NCI-H146 treated with DMSO at 0.1 percent for 48 hours (cell line): ENCODE data around the gene ESPN.
"Not testable (repeated sequence)": the region's sequence is repeated elsewhere in the genome, so short reads cannot be mapped to it uniquely, and the experiment has no call there.

ENCODE experiments used
- DNase-seq: peaks from one replicate; lab custom pipeline; 2025; ENCODE audit not compliant: unreplicated experiment; lab: John Stamatoyannopoulos, UW

Gene ESPN

DNA sequence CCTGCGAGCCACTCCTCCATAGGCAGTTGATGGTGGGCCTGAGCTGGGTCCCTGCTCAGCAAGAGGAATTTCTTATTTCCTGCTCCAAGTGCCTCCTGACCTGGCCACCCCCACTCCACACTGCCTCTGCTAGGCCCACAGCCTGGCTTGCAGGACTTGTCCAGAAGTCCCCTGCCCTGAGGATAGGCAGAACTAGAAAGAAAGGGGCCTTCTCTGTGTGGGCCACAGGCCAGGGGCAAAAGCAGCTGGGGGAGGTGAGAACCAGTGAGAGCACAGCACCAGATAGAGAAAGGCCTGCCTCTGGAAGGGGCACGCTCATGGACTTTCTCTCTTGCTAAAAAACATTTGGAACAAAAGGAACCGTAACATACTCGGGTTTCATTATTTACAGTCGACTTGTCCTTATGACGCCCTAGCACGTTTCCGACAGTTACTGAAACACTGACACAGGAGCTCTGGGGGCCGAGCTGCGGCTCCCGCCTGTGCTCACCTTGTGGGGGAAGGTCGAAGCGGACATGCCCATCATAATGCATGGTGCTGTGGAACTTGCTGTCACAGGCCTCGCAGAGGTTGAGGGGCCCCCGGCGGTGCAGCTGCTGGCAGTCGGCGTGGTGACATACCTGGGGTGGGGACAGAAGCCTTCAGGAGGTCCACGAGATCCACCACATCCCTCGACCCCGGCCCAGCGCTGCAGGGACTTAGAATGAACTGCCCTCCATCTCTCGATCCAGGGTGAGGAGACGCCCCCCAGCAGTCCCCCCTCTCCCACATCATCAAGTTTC, 52.7 kb downstream of the ESPN start:
- no peak for DNase-seq

DNA sequence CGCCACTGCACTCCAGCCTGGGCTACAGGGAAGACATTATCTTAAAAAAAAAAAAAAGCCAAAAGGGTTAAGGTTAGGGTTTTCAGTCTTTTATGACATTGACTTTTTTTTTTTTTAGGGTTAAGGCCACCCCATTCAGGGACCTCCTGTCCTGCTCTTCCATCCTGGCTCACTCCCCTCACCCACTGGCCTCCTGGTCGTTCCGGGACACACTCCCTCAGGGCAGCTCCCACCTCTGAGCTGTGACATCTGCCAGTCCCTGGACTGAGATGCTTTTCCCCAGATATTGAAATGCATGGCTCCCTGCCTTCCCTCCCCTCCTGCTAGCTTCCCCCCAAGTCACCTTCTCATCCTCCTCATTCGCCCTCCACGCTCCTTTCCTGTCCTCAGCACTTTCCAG, 57.2 kb downstream of the ESPN start:
- DNase-seq, result no peak

DNA sequence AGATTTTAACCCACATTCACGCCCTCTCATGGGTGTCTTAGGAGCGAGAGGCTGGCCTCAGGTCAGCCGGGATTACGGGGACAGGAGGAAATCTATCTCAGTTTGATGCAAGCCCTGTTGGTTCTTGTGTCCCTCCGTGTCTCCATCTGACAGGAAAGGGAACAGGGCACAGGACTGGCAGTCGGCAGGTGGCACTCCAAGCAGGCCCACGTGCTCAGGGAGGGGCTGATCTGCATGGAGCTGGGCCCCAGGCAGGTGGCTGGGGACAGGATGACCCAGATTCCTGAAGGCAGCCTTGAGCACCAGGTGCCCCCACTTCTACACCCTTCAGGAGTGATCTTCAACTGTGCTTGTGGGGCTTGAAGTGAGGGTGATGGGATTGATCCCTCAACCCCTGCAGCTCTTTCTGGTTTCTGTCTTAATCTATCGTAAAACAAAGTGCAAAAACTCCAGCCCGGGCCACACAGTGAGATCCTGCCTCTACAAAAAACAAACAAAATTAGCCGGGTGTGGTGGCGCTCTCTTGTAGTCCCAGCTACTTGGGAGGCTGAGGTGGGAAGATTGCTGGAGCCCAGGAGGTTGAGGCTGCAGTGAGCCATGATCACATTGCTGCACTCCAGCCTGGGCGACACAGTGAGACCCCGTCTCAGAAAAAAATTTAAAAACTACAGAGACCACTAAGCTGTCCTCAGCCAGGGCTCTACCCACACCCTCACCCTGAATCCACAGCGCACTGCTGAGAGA, 58.6 kb downstream of the ESPN start:
- DNase-seq, result no peak

DNA sequence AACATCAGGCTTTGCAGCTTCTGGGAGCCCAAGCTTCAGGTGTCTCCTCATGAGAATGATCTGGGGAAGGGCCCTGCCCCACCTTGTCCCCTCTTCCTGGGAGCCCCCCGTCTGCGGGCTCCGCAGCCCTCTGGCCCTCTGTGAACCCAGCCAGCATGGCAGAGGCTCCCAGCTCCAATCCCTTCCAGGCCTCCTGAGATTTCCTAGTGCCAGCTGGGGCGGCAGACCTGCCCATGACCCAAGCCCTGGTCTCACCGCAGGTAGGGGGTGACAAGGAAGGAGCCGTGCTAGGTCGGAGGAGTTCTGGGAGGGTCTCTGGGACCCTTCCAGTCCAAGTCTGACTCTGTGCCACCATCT, 59.2 kb downstream of the ESPN start:
- no peak for DNase-seq

DNA sequence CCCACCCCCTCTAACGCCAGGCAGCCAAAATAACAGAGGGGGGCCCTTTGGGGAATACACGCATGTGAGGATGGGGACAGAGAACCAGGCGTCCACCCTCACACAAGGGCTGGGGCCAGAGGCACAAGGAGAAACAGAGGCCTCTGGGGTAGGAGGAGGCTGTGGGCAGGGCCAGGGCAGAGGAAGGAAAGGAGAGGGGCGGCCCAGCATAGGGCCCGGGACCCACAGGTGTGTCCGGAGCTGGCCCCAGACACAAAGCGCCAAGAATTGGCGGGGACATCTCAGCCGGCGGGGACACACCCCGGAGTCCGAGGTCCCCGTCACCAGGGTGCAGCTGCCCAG, 60.2 kb downstream of the ESPN start:
- no peak for DNase-seq

DNA sequence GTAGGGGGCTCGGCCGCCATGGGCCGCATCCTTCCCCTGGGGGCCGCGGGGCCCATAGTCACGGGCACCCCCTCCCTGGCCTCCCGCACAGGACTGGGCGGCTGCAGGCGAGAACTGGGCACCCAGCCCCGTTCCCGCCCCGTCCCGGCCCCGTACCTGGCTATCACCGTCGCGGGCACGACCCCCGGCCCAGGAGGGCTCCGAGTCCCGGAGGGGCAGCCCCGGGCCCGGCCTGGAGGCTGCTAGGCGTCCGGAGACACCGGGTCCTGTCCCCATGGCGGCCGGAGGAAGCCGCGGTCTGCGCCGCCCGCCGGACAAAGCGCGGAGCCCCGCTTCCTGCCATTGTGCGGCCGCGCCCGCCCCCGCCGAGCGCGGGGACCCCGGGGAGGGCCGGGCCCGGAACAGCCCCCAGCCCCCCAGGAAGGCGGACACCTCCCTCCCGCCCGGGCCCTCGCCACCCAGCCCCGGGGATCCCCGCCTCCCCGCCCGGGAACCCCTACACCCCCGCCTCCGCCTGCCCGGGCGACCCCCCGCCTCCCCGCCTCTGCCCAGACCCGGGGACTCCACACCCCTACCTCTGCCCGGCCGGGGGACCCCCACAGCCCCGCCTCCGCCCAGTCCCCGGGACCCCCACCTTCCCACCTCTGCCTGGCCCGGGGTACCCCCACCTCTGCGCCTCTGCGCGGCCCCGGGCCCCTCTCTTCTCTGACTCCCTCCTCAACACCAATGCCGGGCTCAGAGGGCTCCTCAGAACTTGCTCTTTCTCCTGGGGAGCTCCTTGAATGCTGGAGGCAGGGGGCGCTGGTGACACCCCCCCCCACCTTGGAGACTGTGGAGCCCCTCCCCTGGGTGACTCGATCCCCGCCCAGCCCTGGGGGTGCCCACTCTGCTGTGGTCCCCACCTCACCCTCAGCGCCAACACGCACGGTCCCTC, 60.9 kb downstream of the ESPN start:
- no peak for DNase-seq

DNA sequence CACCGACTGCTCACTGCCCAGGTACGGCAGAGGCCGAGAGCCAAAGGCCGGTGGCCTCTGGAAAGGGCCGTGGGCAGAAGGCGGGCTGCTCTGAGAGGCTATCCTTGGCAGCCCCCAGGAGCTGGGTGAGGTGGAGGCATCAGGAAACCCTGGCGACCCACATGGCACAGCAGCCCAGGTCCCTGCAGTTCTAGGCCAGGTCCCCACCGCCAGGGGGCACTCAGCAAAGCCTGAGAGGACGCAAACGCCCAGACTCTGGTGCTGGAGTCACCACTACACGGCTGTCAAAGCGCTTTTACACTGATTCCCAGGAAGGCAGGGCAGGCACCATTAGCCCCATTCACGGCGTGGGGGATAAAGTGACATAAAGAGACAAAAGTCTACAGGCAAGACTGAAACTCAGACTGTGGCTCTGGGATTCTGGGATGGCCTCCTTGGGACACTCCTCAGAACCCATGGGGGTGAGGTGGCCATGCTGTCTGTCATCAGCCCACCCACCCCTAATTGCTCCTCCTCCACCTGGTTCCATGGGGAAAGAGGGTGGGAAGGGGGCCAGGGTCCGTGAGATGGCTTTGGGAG, 61.9 kb downstream of the ESPN start:
- peak; percentile 55 for DNase-seq

DNA sequence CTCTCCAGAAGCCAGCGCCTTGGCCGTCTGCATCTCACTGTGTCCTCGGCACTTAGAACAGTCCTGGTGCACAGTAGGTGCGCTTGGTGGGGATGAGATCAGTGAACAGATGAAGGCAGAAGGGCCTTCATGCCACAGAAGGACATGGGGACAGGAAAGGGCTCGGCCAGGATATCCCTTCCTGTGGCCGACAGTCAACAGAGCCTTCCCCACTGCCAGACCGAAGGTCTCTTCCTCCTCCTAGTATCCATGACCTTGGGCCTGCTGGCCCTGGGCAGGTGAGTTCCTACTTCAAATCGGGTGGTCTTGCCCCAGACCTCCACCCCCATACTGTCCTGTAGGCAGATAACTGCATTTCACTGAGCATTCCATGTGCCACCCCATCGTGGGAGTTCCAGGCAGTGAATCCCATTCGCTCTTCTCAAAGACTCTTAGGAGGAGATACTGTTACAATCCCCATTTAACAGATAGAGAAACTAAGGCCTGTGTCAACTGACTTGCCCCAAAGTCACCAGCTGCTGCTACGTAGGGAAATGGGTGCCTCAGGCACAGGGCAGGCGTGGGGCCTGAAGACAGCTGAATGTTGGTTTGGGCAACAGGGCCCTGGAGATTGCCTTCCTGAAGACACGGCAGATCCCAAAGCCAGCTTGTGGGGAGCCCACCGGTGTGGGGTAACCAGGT, 63.4 kb downstream of the ESPN start:
- DNase-seq, result no peak

DNA sequence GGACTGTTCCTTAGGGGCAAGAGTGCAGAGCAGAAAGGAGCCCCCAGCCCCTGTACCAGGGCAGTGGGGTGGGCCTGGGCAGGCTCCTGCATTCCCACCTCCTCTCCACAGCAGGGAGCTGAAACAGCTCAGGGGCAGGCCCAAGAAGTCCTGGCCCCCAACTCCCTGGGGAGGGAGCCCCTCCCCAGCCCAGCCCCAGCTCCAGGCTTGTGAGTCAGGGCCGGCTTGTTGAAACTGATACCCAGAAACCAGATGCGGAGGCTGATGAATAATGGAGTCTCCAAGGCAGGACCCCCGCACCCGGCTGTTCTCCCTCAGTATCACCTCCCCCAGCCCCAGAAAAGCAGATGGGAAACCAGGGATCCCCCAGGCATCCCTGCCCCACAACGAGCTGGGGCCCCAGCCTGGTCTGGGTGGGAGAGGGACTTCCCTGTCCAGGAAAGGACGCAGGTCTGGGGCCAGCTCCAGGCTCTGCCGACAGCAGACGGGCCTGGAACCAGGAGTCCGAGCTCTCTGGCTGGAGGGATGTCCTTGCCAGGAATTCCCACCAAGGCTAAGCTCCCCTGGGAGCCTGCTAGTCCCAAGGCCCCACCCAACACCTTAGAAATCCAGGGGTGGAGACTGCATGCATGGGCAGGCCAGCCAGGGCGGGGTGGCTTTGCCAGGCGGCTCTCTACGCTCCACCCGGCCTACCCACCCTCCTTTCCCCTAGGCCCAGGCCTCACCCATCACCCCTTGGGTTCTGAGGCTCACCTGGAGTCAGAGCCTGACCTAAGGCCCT, 64.2 kb downstream of the ESPN start:
- DNase-seq, result no peak

DNA sequence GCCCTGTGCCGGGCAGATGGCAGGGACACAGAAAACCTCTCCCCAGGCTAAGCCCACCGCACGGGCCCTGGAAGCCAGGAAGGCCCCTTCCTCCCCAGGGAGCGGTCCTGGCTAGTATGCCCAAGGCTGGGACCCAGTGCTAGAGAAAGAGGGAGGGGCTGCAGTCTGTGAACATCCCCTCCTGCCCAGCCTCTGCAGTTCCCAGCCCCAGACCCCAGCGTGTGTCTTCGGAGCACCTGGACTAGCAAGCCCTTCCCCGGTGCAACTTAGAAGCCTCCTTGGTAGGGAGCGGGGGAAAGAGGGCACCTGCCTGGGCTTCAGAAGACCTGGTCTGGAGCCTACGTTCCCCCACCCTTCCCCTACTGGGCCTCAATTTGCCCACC, 64.8 kb downstream of the ESPN start:
- DNase-seq, result no peak

DNA sequence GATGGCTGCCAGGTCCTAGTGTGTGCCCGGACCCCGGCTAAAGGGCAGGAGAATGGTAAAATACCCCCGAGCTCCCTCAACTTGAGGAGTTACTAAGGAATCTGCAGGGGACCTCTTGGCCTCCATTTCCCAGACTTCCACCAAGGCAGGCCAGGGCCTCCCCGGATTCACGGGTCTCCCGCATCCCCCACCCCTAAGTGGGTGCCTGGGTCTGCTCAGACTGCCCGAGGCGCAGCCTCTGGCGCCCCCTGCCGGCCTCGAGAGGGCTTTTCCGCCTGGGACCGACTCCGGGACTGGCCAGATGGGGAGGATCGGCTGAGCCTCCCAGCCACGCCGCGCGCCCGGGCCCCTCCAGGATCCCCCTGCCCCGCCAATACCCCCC, 65.2 kb downstream of the ESPN start:
- DNase-seq, result peak; percentile 10

DNA sequence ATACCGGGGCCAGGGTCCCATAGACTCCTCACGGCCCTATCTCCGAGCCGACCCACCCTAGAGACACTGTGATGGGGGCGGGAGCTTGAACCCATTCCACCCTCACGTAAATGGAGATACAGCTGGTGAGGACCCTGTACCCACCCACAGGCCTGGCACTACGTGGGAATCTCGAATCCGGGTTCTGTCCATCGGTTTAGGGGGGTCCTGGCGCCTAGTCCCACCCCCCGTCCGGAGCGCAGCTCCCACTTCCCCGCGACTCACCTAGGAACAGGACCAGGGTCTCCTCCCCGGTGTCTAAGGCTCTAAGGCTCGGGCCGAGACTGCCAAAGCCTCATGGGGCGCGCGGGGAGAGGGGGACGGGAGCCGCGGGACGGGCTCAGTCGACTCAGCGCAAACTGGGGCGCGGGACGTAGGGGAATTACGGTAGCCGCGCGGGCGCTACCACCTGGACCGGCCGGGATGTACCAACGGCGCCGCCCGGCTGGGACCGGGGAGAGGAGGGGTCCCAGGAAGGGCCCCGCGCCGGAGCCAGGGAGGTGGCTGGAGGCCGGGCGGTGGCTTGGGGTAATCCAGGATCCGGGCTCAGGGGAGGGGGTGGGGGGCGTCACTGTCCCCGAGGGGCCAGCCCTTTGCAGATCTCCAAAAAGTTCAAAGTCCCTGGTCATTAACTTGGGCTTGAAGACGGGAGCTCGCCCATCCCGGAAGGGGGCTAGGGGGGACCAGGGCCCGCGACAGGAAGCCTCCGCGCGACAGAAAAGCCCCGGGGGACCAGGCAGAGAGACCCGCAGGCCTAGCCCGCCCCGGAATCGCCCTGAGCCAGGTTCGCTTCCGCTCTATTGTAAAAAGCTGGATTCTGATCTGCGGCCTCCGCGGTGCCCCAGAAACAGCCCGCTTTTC, 65.9 kb downstream of the ESPN start:
- DNase-seq, result no peak

DNA sequence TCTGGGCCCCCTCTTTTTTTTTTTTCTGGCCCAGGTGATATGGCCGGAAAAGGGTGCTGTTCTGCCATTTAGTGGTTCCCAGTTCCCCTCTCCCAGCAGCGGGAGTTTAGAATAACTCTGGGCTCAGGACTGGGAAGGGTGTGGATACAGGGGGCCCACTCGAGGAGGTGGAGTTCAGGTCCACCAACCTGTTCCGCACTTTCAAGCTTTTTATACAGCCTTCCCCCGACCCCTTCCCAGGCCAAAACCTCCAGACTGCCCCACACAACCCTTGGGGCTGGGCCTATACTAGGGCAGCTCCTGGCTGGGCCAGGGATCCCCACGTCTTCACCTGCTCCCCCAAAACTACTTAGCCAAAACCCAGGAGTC, 66.5 kb downstream of the ESPN start:
- no peak for DNase-seq

DNA sequence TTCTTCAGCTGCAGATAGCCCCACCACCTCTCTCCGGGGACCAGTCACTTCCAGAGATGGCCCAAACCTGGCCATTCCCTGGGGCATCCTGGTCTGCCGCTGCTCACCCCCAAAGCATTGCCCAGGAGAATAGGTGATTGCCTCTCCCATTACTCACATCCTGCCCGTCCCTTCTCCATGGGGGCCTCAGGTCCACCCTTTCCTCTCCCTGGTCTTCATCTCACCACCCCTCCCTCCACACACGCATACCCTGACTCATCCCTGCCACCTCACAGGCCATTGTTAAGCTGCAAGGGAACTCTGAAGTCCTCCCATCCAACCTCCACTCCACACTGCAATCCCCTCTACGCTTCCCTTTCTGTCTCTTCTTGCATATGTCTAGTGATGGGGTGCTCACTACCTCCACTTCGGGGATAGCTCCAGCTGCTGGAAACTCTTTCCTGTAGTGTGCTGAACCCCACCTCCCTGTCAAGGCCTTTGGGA, 66.9 kb downstream of the ESPN start, which contains the start of gene PLEKHG5:
Gene PLEKHG5 (minus strand): TSS at position 188 of the 483 bp plus-strand sequence. CDS start 14,096 bp downstream, outside the sequence.
- no peak for DNase-seq

DNA sequence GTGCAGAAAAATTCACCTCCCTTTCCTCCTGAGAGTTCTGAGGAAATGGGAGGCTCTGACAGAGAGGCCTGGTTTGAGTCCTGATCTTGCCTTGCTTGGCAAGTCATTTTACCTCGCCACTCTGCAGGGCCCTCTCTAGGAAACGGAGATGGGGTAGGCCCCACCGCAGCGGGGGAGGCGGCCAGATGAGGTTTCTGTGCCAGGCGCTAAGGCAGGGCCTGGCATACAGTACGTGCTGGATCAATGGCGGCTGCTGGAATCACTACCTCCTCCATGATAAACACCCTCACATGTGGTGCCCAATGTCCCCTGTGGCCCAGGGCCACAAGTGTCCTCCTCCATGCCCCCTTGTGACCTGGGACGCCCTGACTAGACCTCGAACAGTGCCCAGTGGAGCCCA, 67.4 kb downstream of the ESPN start:
- DNase-seq, result no peak

DNA sequence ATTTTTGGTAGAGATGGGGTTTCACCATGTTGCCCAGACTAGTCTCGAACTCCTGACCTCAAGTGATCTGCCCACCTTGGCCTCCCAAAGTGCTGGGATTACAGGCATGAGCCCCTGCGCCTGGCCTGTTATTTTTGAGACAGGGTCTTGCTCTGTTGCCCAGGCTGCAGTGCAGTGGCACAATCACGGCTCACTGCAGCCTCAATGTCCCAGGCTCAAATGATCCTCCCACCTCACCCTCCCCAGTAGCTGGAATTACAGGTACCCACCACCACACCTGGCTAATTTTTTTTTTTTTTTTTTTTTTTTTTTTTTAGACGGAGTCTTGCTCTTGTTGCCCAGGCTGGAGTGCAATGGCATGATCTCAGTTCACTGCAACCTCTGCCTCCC, 69.3 kb downstream of the ESPN start:
- DNase-seq, result not testable (repeated sequence)

DNA sequence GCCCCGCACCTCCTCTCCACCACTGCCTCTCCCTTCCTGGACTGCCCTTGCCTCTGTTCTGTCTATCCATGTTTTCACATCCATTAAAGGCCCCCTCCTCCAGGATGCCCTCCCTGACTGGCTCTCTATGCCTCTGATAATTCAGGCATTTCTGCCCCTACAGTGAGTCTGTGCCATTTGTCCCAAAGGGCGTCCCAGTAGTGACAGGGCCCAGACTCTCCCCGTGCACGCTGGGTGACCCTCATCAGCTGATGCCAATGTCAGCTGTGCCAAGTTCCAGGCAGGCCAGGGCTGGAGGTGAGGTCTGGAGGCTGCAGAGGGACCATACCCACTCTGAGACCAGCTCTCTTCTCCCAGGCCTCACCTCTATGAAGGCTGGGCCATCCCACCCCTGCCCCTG, 70.1 kb downstream of the ESPN start:
- DNase-seq, result no peak

DNA sequence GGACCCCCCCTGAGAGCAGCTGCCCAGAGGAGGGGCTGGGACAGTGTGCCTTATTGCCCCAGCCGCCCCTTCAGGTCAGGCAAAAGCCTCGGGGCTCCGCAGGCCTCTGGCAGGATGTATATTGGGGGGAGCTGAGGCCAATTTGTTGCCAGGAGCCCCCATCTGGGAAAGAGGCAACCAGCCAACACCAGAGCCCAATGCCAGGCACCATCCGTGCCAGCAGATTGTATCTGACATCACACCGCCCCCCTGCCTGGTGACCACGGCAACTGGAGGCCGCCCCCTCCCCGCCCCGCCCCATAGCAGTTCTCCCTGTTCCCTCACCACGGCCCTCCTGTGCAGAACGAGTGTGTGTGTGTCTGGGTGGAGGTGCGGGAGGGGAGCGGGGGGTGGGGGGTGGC, 70.5 kb downstream of the ESPN start:
- DNase-seq, result no peak
